H1 (cell line): ENCODE results near the gene ERFE. TPM values are rescaled to one million over a fixed set of nuclear protein-coding genes. Genes with fewer than 3 reads are reported as not detected.
A peak's percentile ranks its signal among the peaks of the same experiment; 100 is the strongest.

Experiments
- CTCF ChIA-PET: fragments of 300-600 bp; sonication (Branson Sonifier 250); formaldehyde crosslinking; loops from one replicate; lab custom pipeline; 2021; ENCODE audit not compliant: partially characterized antibody; lab: Charles Lee
- POLR2A ChIA-PET: fragments of 300-600 bp; sonication (Branson Sonifier 250); formaldehyde crosslinking; loops from one replicate; lab custom pipeline; 2021; ENCODE audit warnings: inconsistent platforms; ENCODE audit not compliant: partially characterized antibody; lab: Charles Lee
- DNase-seq, 2 experiments: peaks; one replicate each; pipeline versions ENCODE4 v3.0.0 to v3.0.0-alpha.2; 2010 to 2022; ENCODE audit warnings: low spot score in 2 of 2, low read depth in 1 of 2, mixed read lengths in 1 of 2
- FAIRE-seq: peaks from 2 replicates; lab custom pipeline; 2011; peaks lifted over from hg19 to GRCh38; lab: Jason Lieb, UNC
- H2AFZ ChIP-seq: 2 replicates; pipeline ENCODE4 v1.8.1; 2012; ENCODE audit warnings: low read length, inconsistent platforms
- H2AK5ac ChIP-seq: 2 replicates; pipeline ENCODE4 v1.6.1; 2013; ENCODE audit warnings: low read depth, low read length
- H2BK120ac ChIP-seq: replicated peaks from 2 replicates; pipeline ENCODE3; 2013; ENCODE audit warnings: low read depth, low read length, inconsistent platforms
- H2BK12ac ChIP-seq: 2 replicates; pipeline ENCODE4 v1.6.1; 2013; ENCODE audit warnings: low read depth, low read length
- H2BK15ac ChIP-seq: 2 replicates; pipeline ENCODE4 v1.6.1; 2013; ENCODE audit warnings: low read length
- H2BK20ac ChIP-seq: 2 replicates; pipeline ENCODE4 v1.6.1; 2013; ENCODE audit warnings: low read length
- H2BK5ac ChIP-seq: 2 replicates; pipeline ENCODE4 v1.6.1; 2013; ENCODE audit warnings: low read depth, low read length
- H3K14ac ChIP-seq: 2 replicates; pipeline ENCODE4 v1.6.1; 2013; ENCODE audit warnings: inconsistent platforms; ENCODE audit not compliant: insufficient read length
- H3K18ac ChIP-seq: 2 replicates; pipeline ENCODE4 v1.6.1; 2013; ENCODE audit warnings: low read length; ENCODE audit errors: extremely low read depth
- H3K23ac ChIP-seq: 2 replicates; pipeline ENCODE4 v1.6.1; 2013; ENCODE audit warnings: inconsistent platforms; ENCODE audit not compliant: insufficient read length
- H3K23me2 ChIP-seq: 2 replicates; pipeline ENCODE4 v1.6.1; 2013; ENCODE audit warnings: low read depth, low read length
- H3K27ac ChIP-seq: 2 replicates; pipeline ENCODE4 v1.6.1; 2011; ENCODE audit warnings: low read depth, low read length, inconsistent platforms
- H3K27me3 ChIP-seq, 4 experiments: replicated peaks in 1 of 4; 1 replicate in 1 of 4; 2 replicates in 3 of 4; pipeline versions ENCODE4 v1.6.1 to v1.8.1; 2011 to 2013; ENCODE audit warnings: low read length in 3 of 4, mild to moderate bottlenecking in 3 of 4, inconsistent platforms in 2 of 4, mixed read lengths in 2 of 4, moderate library complexity in 1 of 4; ENCODE audit not compliant: control insufficient read depth in 3 of 4, insufficient read depth in 3 of 4; ENCODE audit errors: extremely low read depth in 1 of 4
- H3K36me3 ChIP-seq, 4 experiments: 2 replicates each; pipeline versions ENCODE4 v1.6.1 to v1.8.1; 2011 to 2013; ENCODE audit warnings: mild to moderate bottlenecking in 4 of 4, low read length in 3 of 4, moderate library complexity in 2 of 4, control low read depth in 1 of 4, inconsistent platforms in 1 of 4; ENCODE audit not compliant: insufficient read depth in 4 of 4, control insufficient read depth in 2 of 4
- H3K4ac ChIP-seq: replicated peaks from 2 replicates; pipeline ENCODE3; 2013; ENCODE audit warnings: low read length, low read depth, mixed read lengths, inconsistent platforms; ENCODE audit not compliant: insufficient read length
- H3K4me1 ChIP-seq, 4 experiments: replicated peaks in 1 of 4; 1 replicate in 1 of 4; 2 replicates in 3 of 4; pipeline versions ENCODE4 v1.6.1 to v1.8.1; 2011 to 2013; ENCODE audit warnings: low read length in 3 of 4, inconsistent platforms in 2 of 4, mixed read lengths in 1 of 4; ENCODE audit not compliant: insufficient read depth in 4 of 4, control insufficient read depth in 3 of 4
- H3K4me2 ChIP-seq, 2 experiments: 2 replicates each; pipeline versions ENCODE4 v1.6.1 to v1.8.1; 2011 to 2013; ENCODE audit warnings: low read depth in 2 of 2, low read length in 2 of 2, control low read depth in 1 of 2, inconsistent platforms in 1 of 2, mild to moderate bottlenecking in 1 of 2; ENCODE audit not compliant: insufficient read depth in 1 of 2
- H3K4me3 ChIP-seq, 4 experiments: fragments of 200-600, 300-600 bp in 1 of 4; sonication (generic), shearing (Covaris generic), sonication (Bioruptor Twin) in 1 of 4; 2 replicates each; pipeline versions ENCODE4 v1.5.1 to v1.8.1; 2011 to 2016; ENCODE audit warnings: low read length in 4 of 4, low read depth in 3 of 4, control low read depth in 2 of 4, inconsistent platforms in 2 of 4, mild to moderate bottlenecking in 2 of 4, mixed read lengths in 1 of 4, moderate library complexity in 1 of 4; ENCODE audit not compliant: insufficient read depth in 2 of 4; ENCODE audit errors: extremely low read depth in 1 of 4
- H3K56ac ChIP-seq: replicated peaks from 2 replicates; pipeline ENCODE3; 2013; ENCODE audit warnings: low read depth, mild to moderate bottlenecking, mixed read lengths, low read length, inconsistent platforms; ENCODE audit not compliant: insufficient read length
- H3K79me1 ChIP-seq: 2 replicates; pipeline ENCODE4 v1.6.1; 2013; ENCODE audit warnings: low read depth, low read length, control low read depth
- H3K79me2 ChIP-seq, 2 experiments: 2 replicates each; pipeline versions ENCODE4 v1.6.1 to v1.8.1; 2012 to 2013; ENCODE audit warnings: low read length in 2 of 2, mild to moderate bottlenecking in 2 of 2, inconsistent platforms in 1 of 2; ENCODE audit not compliant: insufficient read depth in 2 of 2, control insufficient read depth in 1 of 2
- H3K9ac ChIP-seq, 4 experiments: replicated peaks in 1 of 4; 1 replicate in 1 of 4; 2 replicates in 3 of 4; pipeline versions ENCODE4 v1.6.1 to v1.8.1; 2011 to 2013; ENCODE audit warnings: low read depth in 3 of 4, low read length in 3 of 4, control low read depth in 2 of 4, mild to moderate bottlenecking in 2 of 4, moderate library complexity in 2 of 4, inconsistent platforms in 1 of 4; ENCODE audit errors: extremely low read depth in 1 of 4
- H3K9me3 ChIP-seq, 2 experiments: 2 replicates each; pipeline versions ENCODE4 v1.6.1 to v1.8.1; 2012 to 2013; ENCODE audit warnings: mild to moderate bottlenecking in 2 of 2, moderate library complexity in 2 of 2, control low read depth in 1 of 2, inconsistent platforms in 1 of 2, low read depth in 1 of 2, low read length in 1 of 2, mixed read lengths in 1 of 2; ENCODE audit not compliant: insufficient read depth in 2 of 2
- H4K20me1 ChIP-seq, 2 experiments: replicated peaks in 1 of 2; 2 replicates each; pipeline versions ENCODE3 to v1.8.1; 2011 to 2013; ENCODE audit warnings: inconsistent platforms in 2 of 2, low read length in 2 of 2, mild to moderate bottlenecking in 1 of 2; ENCODE audit not compliant: insufficient read depth in 2 of 2, control insufficient read depth in 1 of 2
- H4K5ac ChIP-seq: 2 replicates; pipeline ENCODE4 v1.6.1; 2013; ENCODE audit warnings: low read length, low read depth, mixed read lengths, inconsistent platforms; ENCODE audit not compliant: insufficient read length
- H4K8ac ChIP-seq: 2 replicates; pipeline ENCODE4 v1.8.0; 2013; ENCODE audit warnings: mild to moderate bottlenecking, moderate library complexity, low read length, inconsistent platforms; ENCODE audit not compliant: insufficient read depth; ENCODE audit errors: extremely low read depth
- H4K91ac ChIP-seq: replicated peaks from 2 replicates; pipeline ENCODE3; 2013; ENCODE audit warnings: low read length, mixed read lengths, inconsistent platforms; ENCODE audit not compliant: insufficient read length
- EGR1 ChIP-seq: IDR thresholded peaks from 2 replicates; pipeline ENCODE4 v1.6.1; 2011; ENCODE audit warnings: low read depth, low read length, borderline replicate concordance
- HDAC2 ChIP-seq, 2 experiments: fragments of 300-600 bp in 1 of 2; sonication (generic) in 1 of 2; IDR thresholded peaks; 2 replicates each; pipeline ENCODE4 v1.6.1; 2011 to 2012; ENCODE audit warnings: low read depth in 2 of 2, low read length in 2 of 2, mild to moderate bottlenecking in 2 of 2, moderate library complexity in 2 of 2, borderline replicate concordance in 1 of 2, inconsistent platforms in 1 of 2
- KDM1A ChIP-seq: fragments of 200-600, 300-600 bp; sonication (generic); IDR thresholded peaks from 2 replicates; pipeline ENCODE4 v1.7.1; 2016; ENCODE audit warnings: mild to moderate bottlenecking, low read length, borderline replicate concordance
- SUZ12 ChIP-seq: fragments of 200-600 bp; sonication (generic); IDR thresholded peaks from 2 replicates; pipeline ENCODE4 v1.6.1; 2012; ENCODE audit warnings: mild to moderate bottlenecking, inconsistent platforms, low read length, moderate library complexity, mixed read lengths
- WGBS, 2 experiments: shearing (Covaris generic) in 1 of 2; methylation state at CpG; one replicate each; pipeline versions ENCODE4 v1.1.6 to v1.1.7; 2013 to 2015; ENCODE audit warnings: low lambda C conversion rate in 2 of 2, mixed read lengths in 2 of 2, inconsistent platforms in 1 of 2, low coverage in 1 of 2, missing lambda C conversion rate in 1 of 2; ENCODE audit not compliant: insufficient replicate concordance in 2 of 2, insufficient coverage in 1 of 2, insufficient read length in 1 of 2; ENCODE audit errors: extremely low coverage in 1 of 2, missing lambda C conversion rate in 1 of 2; 5-methylcytosine and 5-hydroxymethylcytosine counted together
- polyA plus RNA-seq, 7 experiments: library from polyadenylated mRNA; depleted of rRNA in 3 of 7; stranded (reverse) in 5 of 7; unstranded in 2 of 7; fragments of >200 nt in 5 of 7; fragments of 200-250 nt in 2 of 7; gene quantifications; 1 replicate in 5 of 7; 2 replicates in 1 of 7; 4 replicates in 1 of 7; pipeline versions ENCODE4 v1.2.1 to v1.2.3, GENCODE V29; 2011 to 2013; ENCODE audit warnings: missing spikeins in 2 of 7, mixed read lengths in 2 of 7
- total RNA-seq: library from RNA; stranded (reverse); fragmentation: NEBNext Ultra II Directional; extraction: Animal tissue kit (Norgen Biotek cat#: 25700); gene quantifications from 2 replicates; pipeline ENCODE4 v1.2.1, GENCODE V29; 2021
- TF ChIP-seq, protein P1 (sequence below): IDR thresholded peaks from 2 replicates; pipeline ENCODE4 v1.6.1; 2011; ENCODE audit warnings: low read length, improper control_type of control experiment

ERFE gene
- total and polyA plus RNA-seq, 2 of the 8 experiments (the other 6 are each of a cell fraction or from before 2014, with no cell fraction given) = 2.5 to 3.6 TPM

DNA sequence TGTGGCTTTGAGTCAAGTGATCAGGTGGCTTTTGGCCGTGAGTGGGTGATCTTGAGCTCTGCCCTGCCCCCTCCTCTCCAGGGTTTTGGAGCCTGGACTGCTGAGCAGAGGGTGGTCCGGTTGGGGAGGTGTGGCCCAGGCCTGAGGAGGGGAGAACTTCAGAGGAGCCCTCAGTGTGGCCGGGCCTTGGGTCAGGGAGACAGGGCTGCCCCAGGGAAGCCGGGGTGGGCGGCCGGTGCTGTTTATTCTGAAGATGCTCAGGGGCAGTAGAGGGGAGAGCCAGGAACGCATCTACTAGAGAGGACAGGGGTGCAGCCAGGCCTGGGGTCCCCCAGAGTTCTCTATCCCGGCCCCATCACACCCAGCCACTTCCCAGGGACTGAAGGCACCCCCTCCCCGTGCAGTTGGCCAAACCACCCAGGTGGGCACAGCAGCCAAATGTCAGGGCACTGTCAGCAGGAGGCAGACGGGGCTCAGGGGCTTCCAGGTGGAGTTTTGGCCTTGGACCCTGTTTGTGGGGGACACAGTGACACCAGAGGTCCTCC is 963 bp downstream of the ERFE start:
- Histone ChIP-seq H3K36me3 (no peaks in the 10 kb centered on the region; a peak in 1 of 8 replicates), H3K9me3 (no peaks in the 10 kb centered on the region), H3K23me2 (peaks cover 13% of the 10 kb centered on the region; the same call in 1 of the 2 replicates), H3K23ac (no peak overlapping the region), H2BK5ac (no peak overlapping the region), H4K5ac (no peak overlapping the region), H3K4me1 (peaks cover 0 to 21% (median 5%) of the 10 kb centered on the region in 4 experiments; a peak in 5 of 7 replicates), H3K27ac (no peak overlapping the region), H3K27me3 (peaks cover 21 to 62% (median 47%) of the 10 kb centered on the region in 4 experiments), H2BK12ac (no peak overlapping the region), H3K14ac (no peak overlapping the region), H3K4ac (no peak overlapping the region), H2BK15ac (no peak overlapping the region), H2AK5ac (no peak overlapping the region), H4K8ac (no peak overlapping the region; the same call in 1 of the 2 replicates), H3K79me2 (no peaks in the 10 kb centered on the region), H3K9ac (no peak overlapping the region), H2BK20ac (no peak overlapping the region), H3K18ac (no peak overlapping the region), H3K4me2 (peak overlapping the region; percentile 64 to 73), H3K56ac (no peak overlapping the region), H3K4me3 (peak overlapping the region in 2 of 4 experiments; percentile 27 to 66; a peak in 5 of 8 replicates), H2AFZ (no peak overlapping the region), H4K91ac (no peak overlapping the region), H3K79me1 (no peaks in the 10 kb centered on the region), H4K20me1 (peaks cover 0 to 4% of the 10 kb centered on the region in 2 experiments), H2BK120ac (no peak overlapping the region)
- ChIA-PET POLR2A (interaction anchor here (2.0 kb wide), 1 partner anchor 75 kb away, joined by 8 read pairs; no protein-coding TSS in a partner anchor), CTCF (interaction anchor here (0.8 to 2.3 kb wide), 17 partner anchors 8 to 179 kb away, joined by 3 to 15 read pairs (median 4); no protein-coding TSS in a partner anchor)
- FAIRE-seq (no peak), DNase-seq (no peak)
- 70% methylated on average over 9 of the region's 10 CpGs; no CpG with 5 or more reads in 1 of the 2 experiments for WGBS, 2 experiments
- TF ChIP-seq, protein P1, sequence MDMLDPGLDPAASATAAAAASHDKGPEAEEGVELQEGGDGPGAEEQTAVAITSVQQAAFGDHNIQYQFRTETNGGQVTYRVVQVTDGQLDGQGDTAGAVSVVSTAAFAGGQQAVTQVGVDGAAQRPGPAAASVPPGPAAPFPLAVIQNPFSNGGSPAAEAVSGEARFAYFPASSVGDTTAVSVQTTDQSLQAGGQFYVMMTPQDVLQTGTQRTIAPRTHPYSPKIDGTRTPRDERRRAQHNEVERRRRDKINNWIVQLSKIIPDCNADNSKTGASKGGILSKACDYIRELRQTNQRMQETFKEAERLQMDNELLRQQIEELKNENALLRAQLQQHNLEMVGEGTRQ = no peak
- no peak for TF ChIP-seq EGR1
- 0 out of 4 replicates have a peak, but pooled peaks of 1 of the 2 experiments have one; percentile 10 for TF ChIP-seq HDAC2 (IDR thresholded peaks at IDR 0.05; ENCODE audit: borderline replicate concordance in 1 of 2, low read depth in 2 of 2, low read length in 2 of 2)
- no peak for TF ChIP-seq KDM1A
- TF ChIP-seq SUZ12 = 0 out of 2 replicates have a peak, but pooled peaks have one; percentile 9
